Right lobe of liver (tissue), 4 donors: Measurements from ENCODE around the gene FILIP1.

Source experiments
- CTCF ChIP-seq, 4 donors: fragments of 200-600 bp in 3 of 4; fragments of 450-650 bp in 1 of 4; IDR thresholded peaks; one replicate each; pipeline versions ENCODE4 v1.5.1 to v1.8.0; 2016 to 2022; ENCODE audit warnings: antibody characterized with exemption in 4 of 4, mild to moderate bottlenecking in 2 of 4
- POLR2A ChIP-seq: fragments of 450-650 bp; IDR thresholded peaks from one replicate; pipeline ENCODE4 v1.6.1; 2017; ENCODE audit warnings: antibody characterized with exemption, mild to moderate bottlenecking
- donor health status: DM: no; HTN: no; CAD: no.
- donor health status: DM: no; HTN: no; CAD: no.
- donor health status: DM: no; HTN: yes; CAD: no.

GRCh38 chr6:75273009-75273408 lies 220.6 kb downstream of the FILIP1 start:
- TF ChIP-seq CTCF (IDR thresholded peaks at IDR 0.05) (no peak), POLR2A (no peak)
